B cell (primary cell): ENCODE measurements around the gene PTMS. TPM values are rescaled to one million over a fixed set of nuclear protein-coding genes. Genes with fewer than 3 reads are reported as not detected.
A peak's percentile ranks its signal among the peaks of the same experiment; 100 is the strongest.

Experiments used
- ATAC-seq: fragments of 200-7000 bp; cut with Tn5 transposase; one replicate; pipeline ENCODE4 v1.10.0; 2021; ENCODE audit warnings: low read depth, mild to moderate bottlenecking, moderate number of reproducible peaks, moderate library complexity
- CTCF ChIA-PET: fragments of 350-600 bp; sonication (Branson Sonifier 250); formaldehyde crosslinking; loops from one replicate; lab custom pipeline; 2021; ENCODE audit warnings: antibody characterized with exemption, inconsistent platforms; lab: Charles Lee
- POLR2A ChIA-PET: fragments of 350-600 bp; sonication (Branson Sonifier 250); formaldehyde crosslinking; loops from one replicate; lab custom pipeline; 2021; ENCODE audit warnings: antibody characterized with exemption; lab: Charles Lee
- DNase-seq: peaks from one replicate; pipeline ENCODE4 v3.0.0; 2013
- H2AFZ ChIP-seq: 2 replicates; pipeline ENCODE4 v1.6.1; 2012; ENCODE audit warnings: mild to moderate bottlenecking, low read depth, low read length; ENCODE audit not compliant: insufficient read depth, poor library complexity, severe bottlenecking
- H3K27ac ChIP-seq, 2 donors: 1 replicate in 1 of 2; 2 replicates in 1 of 2; pipeline ENCODE4 v1.5.1; 2012 to 2013; ENCODE audit warnings: low read length in 2 of 2, mild to moderate bottlenecking in 2 of 2, moderate library complexity in 1 of 2
- H3K27me3 ChIP-seq, 4 experiments: fragments of 200-600 bp in 1 of 4; sonication (generic) in 1 of 4; replicated peaks in 1 of 4; 1 replicate in 2 of 4; 2 replicates in 2 of 4; pipeline versions ENCODE4 v1.6.1 to v1.7.0; 2013 to 2016; ENCODE audit warnings: low read length in 3 of 4, mild to moderate bottlenecking in 2 of 4, mixed read lengths in 1 of 4, moderate library complexity in 1 of 4; ENCODE audit not compliant: insufficient read depth in 4 of 4, control insufficient read depth in 3 of 4; ENCODE audit errors: control extremely low read depth in 1 of 4
- H3K36me3 ChIP-seq, 2 experiments: replicated peaks in 1 of 2; 1 replicate in 1 of 2; 2 replicates in 1 of 2; pipeline versions ENCODE4 v1.6.1 to v1.7.1; 2013; ENCODE audit warnings: low read length in 1 of 2; ENCODE audit not compliant: insufficient read depth in 2 of 2, control insufficient read depth in 1 of 2; ENCODE audit errors: control extremely low read depth in 1 of 2, extremely low read depth in 1 of 2
- H3K4me1 ChIP-seq, 2 donors: fragments of 200-600 bp in 1 of 2; sonication (generic) in 1 of 2; 1 replicate in 1 of 2; 2 replicates in 1 of 2; pipeline versions ENCODE4 v1.5.1 to v1.6.1; 2013 to 2017; ENCODE audit warnings: low read length in 2 of 2; ENCODE audit not compliant: control insufficient read depth in 2 of 2, insufficient read depth in 2 of 2
- H3K4me2 ChIP-seq: replicated peaks from 2 replicates; pipeline ENCODE3; 2012; ENCODE audit warnings: mild to moderate bottlenecking, low read depth, low read length; ENCODE audit not compliant: poor library complexity, severe bottlenecking
- H3K4me3 ChIP-seq, 5 experiments: fragments of 200-600 bp in 1 of 5; sonication (generic) in 1 of 5; 1 replicate in 3 of 5; 2 replicates in 2 of 5; pipeline versions ENCODE4 v1.5.1 to v1.7.0; 2011 to 2016; ENCODE audit warnings: low read length in 4 of 5, mild to moderate bottlenecking in 4 of 5, low read depth in 2 of 5, control low read depth in 1 of 5, moderate library complexity in 1 of 5; ENCODE audit not compliant: insufficient read depth in 1 of 5; ENCODE audit errors: control extremely low read depth in 1 of 5, extremely low read depth in 1 of 5
- H3K79me2 ChIP-seq: fragments of 200-600 bp; sonication (generic); one replicate; pipeline ENCODE4 v1.6.0; 2016; ENCODE audit warnings: low read length; ENCODE audit not compliant: control insufficient read depth, insufficient read depth
- H3K9ac ChIP-seq: fragments of 200-600 bp; sonication (generic); 2 replicates; pipeline ENCODE4 v1.6.1; 2017; ENCODE audit warnings: mild to moderate bottlenecking, low read length, moderate library complexity
- H3K9me3 ChIP-seq, 3 donors: one replicate each; pipeline versions ENCODE4 v1.6.1 to v1.7.1; 2013; ENCODE audit warnings: low read length in 2 of 3; ENCODE audit not compliant: control insufficient read depth in 2 of 3, insufficient read depth in 1 of 3; ENCODE audit errors: control extremely low read depth in 1 of 3
- H4K20me1 ChIP-seq: 2 replicates; pipeline ENCODE4 v1.6.0; 2012; ENCODE audit warnings: mild to moderate bottlenecking, low read length; ENCODE audit not compliant: insufficient read depth, control insufficient read depth, poor library complexity, severe bottlenecking
- H3K27ac Mint-ChIP-seq: one replicate; pipeline ENCODE4 v1.8.0; 2021; ENCODE audit warnings: mixed read lengths
- H3K27me3 Mint-ChIP-seq: one replicate; pipeline ENCODE4 v1.8.0; 2021; ENCODE audit warnings: mixed read lengths
- H3K4me1 Mint-ChIP-seq: one replicate; pipeline ENCODE4 v1.8.0; 2021; ENCODE audit warnings: mixed read lengths
- H3K4me3 Mint-ChIP-seq: one replicate; pipeline ENCODE4 v1.8.0; 2021; ENCODE audit warnings: mixed read lengths
- H3K9me3 Mint-ChIP-seq: one replicate; pipeline ENCODE4 v1.8.0; 2022; ENCODE audit warnings: mixed read lengths; ENCODE audit not compliant: insufficient read depth
- CTCF ChIP-seq: fragments of 200-600 bp; IDR thresholded peaks from one replicate; pipeline ENCODE4 v1.8.0; 2022; ENCODE audit warnings: antibody characterized with exemption, mild to moderate bottlenecking
- EZH2 ChIP-seq: IDR thresholded peaks from 2 replicates; pipeline ENCODE4 v1.6.1; 2012; ENCODE audit warnings: borderline replicate concordance, low read depth, mild to moderate bottlenecking, moderate library complexity, low read length; ENCODE audit not compliant: insufficient read depth, poor library complexity, severe bottlenecking
- WGBS: methylation state at CpG from one replicate; pipeline ENCODE4 v1.1.5; 2013; ENCODE audit warnings: missing lambda C conversion rate; ENCODE audit not compliant: insufficient coverage; 5-methylcytosine and 5-hydroxymethylcytosine counted together
- intact Hi-C: fragments of 100-400 bp; cut with micrococcal nuclease; formaldehyde crosslinking; loops from one replicate; pipeline ENCODE4 v1.10.0; 2022
- polyA plus RNA-seq: library from polyadenylated mRNA; depleted of rRNA; stranded (reverse); fragments of >200 nt; gene quantifications from 2 replicates; pipeline ENCODE4 v1.2.3, GENCODE V29; 2012
- total RNA-seq, 2 donors: library from RNA; stranded (reverse); fragments of 120-200 nt in 1 of 2; gene quantifications; 1 replicate in 1 of 2; 2 replicates in 1 of 2; pipeline versions ENCODE4 v1.2.3 to v1.2.4, GENCODE V29; 2013 to 2022

The PTMS gene
- total and polyA plus RNA-seq, 2 donors (not counting 1 experiment from before 2014, with no cell fraction given): 1.0 to 2.1 TPM

GRCh38 chr12:6773590-6774351 is 7.6 kb downstream of the PTMS start:
- peak overlapping the region; percentile 10 for H3K4me2 ChIP-seq
- peaks cover 66% of the 10 kb centered on the region for H3K27me3 Mint-ChIP-seq
- no peak overlapping the region for H3K27ac ChIP-seq
- H3K4me1 Mint-ChIP-seq: peaks cover 18% of the 10 kb centered on the region
- no peak overlapping the region for H3K4me3 Mint-ChIP-seq
- no peak overlapping the region for H2AFZ ChIP-seq
- no peaks in the 10 kb centered on the region for H3K79me2 ChIP-seq
- CTCF ChIA-PET: interaction anchor here (1.2 to 2.5 kb wide), 3 partner anchors 8 to 20 kb away, joined by 3 to 10 read pairs (median 4); partner anchors contain the start of gene MLF2
- TF ChIP-seq CTCF (no peak), EZH2 (peak; percentile 87)
- H4K20me1 ChIP-seq: no peaks in the 10 kb centered on the region
- no peak for ATAC-seq
- H3K36me3 ChIP-seq: no peaks in the 10 kb centered on the region
- no peak overlapping the region for H3K9ac ChIP-seq
- H3K9me3 ChIP-seq: peaks cover 0 to 17% (median 0%) of the 10 kb centered on the region in 3 donors
- peaks cover 27 to 37% of the 10 kb centered on the region in 2 donors for H3K4me1 ChIP-seq
- POLR2A ChIA-PET: no interaction called here
- intact Hi-C loops: no loop called here
- H3K27me3 ChIP-seq: peaks cover 0 to 80% (median 43%) of the 10 kb centered on the region in 4 experiments
- H3K4me3 ChIP-seq: no peak overlapping the region
- H3K9me3 Mint-ChIP-seq: no peaks in the 10 kb centered on the region
- DNase-seq: no peak
- WGBS: 15% methylated on average over 54 of the region's 60 CpGs
- no peak overlapping the region for H3K27ac Mint-ChIP-seq

- H3K4me1 ChIP-seq: peaks cover 31 to 37% of the 10 kb centered on the region in 2 donors
- peak overlapping the region; percentile 37 for H3K27ac Mint-ChIP-seq
- H3K27ac ChIP-seq: no peak overlapping the region
- TF ChIP-seq EZH2 (no peak), CTCF (no peak)
- no peak overlapping the region for H3K4me3 Mint-ChIP-seq
- H3K4me1 Mint-ChIP-seq: peaks cover 22% of the 10 kb centered on the region
- H3K4me2 ChIP-seq: no peak overlapping the region
- ATAC-seq: no peak
- WGBS: 80% methylated on average over 14 of the region's 15 CpGs
- no peak overlapping the region for H2AFZ ChIP-seq
- H4K20me1 ChIP-seq: no peaks in the 10 kb centered on the region
- ChIA-PET CTCF (interaction anchor here (0.9 to 2.5 kb wide), 3 partner anchors 8 to 21 kb away, joined by 3 to 10 read pairs (median 3); partner anchors contain the start of genes MLF2 and PTMS), POLR2A (no interaction called here)
- H3K27me3 Mint-ChIP-seq: peaks cover 63% of the 10 kb centered on the region
- H3K9ac ChIP-seq: no peak overlapping the region
- no peak overlapping the region for H3K4me3 ChIP-seq
- DNase-seq: no peak
- H3K36me3 ChIP-seq: no peaks in the 10 kb centered on the region
- H3K9me3 ChIP-seq: peaks cover 0 to 17% (median 0%) of the 10 kb centered on the region in 3 donors
- intact Hi-C loops: no loop called here
- H3K9me3 Mint-ChIP-seq: no peaks in the 10 kb centered on the region
- no peaks in the 10 kb centered on the region for H3K79me2 ChIP-seq
- peaks cover 0 to 73% (median 41%) of the 10 kb centered on the region in 4 experiments for H3K27me3 ChIP-seq
Measured at GRCh38 chr12:6774499-6775062, 8.4 kb downstream of the PTMS start.
